ENCODE results near the gene PYGL.

The PYGL gene

DNA sequence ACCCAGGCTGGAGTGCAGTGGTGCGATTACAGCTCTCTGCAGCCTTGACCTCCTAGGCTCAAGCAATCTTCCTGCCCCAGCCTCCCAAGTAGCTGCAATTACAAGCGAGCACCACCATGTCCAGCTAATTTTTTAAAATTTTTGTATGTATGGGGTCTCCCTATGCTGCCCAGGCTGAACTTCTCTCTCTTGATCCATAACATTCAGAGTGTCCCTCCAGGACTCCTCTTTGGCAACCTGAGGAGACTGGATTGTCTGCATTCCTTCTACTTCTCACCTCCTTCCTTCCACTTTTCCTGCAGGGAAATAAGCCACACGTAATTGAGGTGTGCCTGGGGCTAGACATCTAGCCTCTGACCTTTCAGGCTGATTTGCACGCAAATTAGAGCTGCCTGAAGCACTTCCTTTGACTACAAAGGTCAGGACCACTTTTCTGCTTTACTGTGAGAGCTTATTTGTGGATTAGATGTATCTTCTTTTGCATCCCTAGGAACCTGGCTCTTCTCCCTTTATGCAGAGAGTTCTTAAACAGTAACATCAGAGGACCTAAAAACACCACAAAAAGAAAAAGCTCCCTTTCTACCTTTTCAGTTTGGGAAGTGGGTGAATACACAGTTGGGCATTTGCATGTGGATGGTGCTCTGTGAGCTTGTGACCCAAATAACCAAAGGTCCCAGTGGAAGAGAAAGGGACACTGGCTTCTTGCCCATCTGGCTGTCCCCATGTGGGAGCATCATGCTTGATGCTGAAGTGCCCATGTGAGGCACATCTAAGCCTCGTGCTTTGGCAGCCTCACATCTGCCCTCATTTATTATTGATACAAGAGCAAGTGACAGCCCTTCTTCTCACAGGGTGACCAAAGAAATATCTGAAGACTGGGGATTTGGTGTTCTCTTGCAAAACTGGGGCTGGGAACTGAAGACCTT lies 33.5 kb downstream of the PYGL start:
- ChIA-PET POLR2A (no interaction called here), CTCF (no interaction called here)
- Histone ChIP-seq H3K4me3 (ENCODE audit: low read depth, low read length) (no peak overlapping the region), H3K36me3 (ENCODE audit: control insufficient read depth in 2 of 2, insufficient read depth in 1 of 2, low read length in 2 of 2) (peaks cover 40 to 90% of the 10 kb centered on the region in 2 experiments), H3K4me1 (ENCODE audit: control insufficient read depth, insufficient read depth, low read length) (no peaks in the 10 kb centered on the region), H3K27ac (ENCODE audit: extremely low read depth, low read depth, low read length) (no peak overlapping the region), H3K9me3 (ENCODE audit: control insufficient read depth, insufficient read depth, low read depth, low read length) (no peaks in the 10 kb centered on the region)
- TF ChIP-seq ZNF140 (tag by site-specific recombination; IDR thresholded peaks at IDR 0.05) (no peak), YY1 (tag by site-specific recombination; IDR thresholded peaks at IDR 0.05) (no peak), ZNF521 (tag by site-specific recombination; IDR thresholded peaks at IDR 0.05) (no peak), HOXC10 (CRISPR knock-in tag; IDR thresholded peaks at IDR 0.05) (no peak), ZNF266 (tag by site-specific recombination; IDR thresholded peaks at IDR 0.05; ENCODE audit: low read depth) (no peak), GLIS2 (tag by site-specific recombination; IDR thresholded peaks at IDR 0.05) (no peak), ZNF114 (tag by site-specific recombination; IDR thresholded peaks at IDR 0.05) (no peak), ZNF560 (tag by site-specific recombination; IDR thresholded peaks at IDR 0.05; ENCODE audit: borderline replicate concordance) (no peak), ZNF623 (tag by site-specific recombination; IDR thresholded peaks at IDR 0.05) (no peak), ZBTB7A (tag by site-specific recombination; IDR thresholded peaks at IDR 0.05; ENCODE audit: low read depth) (no peak), HOXD13 (CRISPR knock-in tag; IDR thresholded peaks at IDR 0.05; ENCODE audit: borderline replicate concordance) (no peak), TRIM28 (IDR thresholded peaks at IDR 0.05; ENCODE audit: borderline replicate concordance, low read length) (no peak), ZNF37A (tag by site-specific recombination; IDR thresholded peaks at IDR 0.05) (no peak), ZNF132 (tag by site-specific recombination; IDR thresholded peaks at IDR 0.05; ENCODE audit: borderline replicate concordance) (no peak), ZNF561 (tag by site-specific recombination; IDR thresholded peaks at IDR 0.05; ENCODE audit: borderline replicate concordance) (no peak)
- TF ChIP-seq, protein P1, sequence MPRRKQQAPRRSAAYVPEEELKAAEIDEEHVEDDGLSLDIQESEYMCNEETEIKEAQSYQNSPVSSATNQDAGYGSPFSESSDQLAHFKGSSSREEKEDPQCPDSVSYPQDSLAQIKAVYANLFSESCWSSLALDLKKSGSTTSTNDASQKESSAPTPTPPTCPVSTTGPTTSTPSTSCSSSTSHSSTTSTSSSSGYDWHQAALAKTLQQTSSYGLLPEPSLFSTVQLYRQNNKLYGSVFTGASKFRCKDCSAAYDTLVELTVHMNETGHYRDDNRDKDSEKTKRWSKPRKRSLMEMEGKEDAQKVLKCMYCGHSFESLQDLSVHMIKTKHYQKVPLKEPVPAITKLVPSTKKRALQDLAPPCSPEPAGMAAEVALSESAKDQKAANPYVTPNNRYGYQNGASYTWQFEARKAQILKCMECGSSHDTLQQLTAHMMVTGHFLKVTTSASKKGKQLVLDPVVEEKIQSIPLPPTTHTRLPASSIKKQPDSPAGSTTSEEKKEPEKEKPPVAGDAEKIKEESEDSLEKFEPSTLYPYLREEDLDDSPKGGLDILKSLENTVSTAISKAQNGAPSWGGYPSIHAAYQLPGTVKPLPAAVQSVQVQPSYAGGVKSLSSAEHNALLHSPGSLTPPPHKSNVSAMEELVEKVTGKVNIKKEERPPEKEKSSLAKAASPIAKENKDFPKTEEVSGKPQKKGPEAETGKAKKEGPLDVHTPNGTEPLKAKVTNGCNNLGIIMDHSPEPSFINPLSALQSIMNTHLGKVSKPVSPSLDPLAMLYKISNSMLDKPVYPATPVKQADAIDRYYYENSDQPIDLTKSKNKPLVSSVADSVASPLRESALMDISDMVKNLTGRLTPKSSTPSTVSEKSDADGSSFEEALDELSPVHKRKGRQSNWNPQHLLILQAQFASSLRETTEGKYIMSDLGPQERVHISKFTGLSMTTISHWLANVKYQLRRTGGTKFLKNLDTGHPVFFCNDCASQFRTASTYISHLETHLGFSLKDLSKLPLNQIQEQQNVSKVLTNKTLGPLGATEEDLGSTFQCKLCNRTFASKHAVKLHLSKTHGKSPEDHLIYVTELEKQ (tag by site-specific recombination; IDR thresholded peaks at IDR 0.05; ENCODE audit: borderline replicate concordance): no peak
- TF ChIP-seq, protein P2, sequence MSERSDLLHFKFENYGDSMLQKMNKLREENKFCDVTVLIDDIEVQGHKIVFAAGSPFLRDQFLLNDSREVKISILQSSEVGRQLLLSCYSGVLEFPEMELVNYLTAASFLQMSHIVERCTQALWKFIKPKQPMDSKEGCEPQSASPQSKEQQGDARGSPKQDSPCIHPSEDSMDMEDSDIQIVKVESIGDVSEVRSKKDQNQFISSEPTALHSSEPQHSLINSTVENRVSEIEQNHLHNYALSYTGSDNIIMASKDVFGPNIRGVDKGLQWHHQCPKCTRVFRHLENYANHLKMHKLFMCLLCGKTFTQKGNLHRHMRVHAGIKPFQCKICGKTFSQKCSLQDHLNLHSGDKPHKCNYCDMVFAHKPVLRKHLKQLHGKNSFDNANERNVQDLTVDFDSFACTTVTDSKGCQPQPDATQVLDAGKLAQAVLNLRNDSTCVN (tag by site-specific recombination; optimal IDR thresholded peaks at IDR 0.05): no peak
- TF ChIP-seq, protein P3, sequence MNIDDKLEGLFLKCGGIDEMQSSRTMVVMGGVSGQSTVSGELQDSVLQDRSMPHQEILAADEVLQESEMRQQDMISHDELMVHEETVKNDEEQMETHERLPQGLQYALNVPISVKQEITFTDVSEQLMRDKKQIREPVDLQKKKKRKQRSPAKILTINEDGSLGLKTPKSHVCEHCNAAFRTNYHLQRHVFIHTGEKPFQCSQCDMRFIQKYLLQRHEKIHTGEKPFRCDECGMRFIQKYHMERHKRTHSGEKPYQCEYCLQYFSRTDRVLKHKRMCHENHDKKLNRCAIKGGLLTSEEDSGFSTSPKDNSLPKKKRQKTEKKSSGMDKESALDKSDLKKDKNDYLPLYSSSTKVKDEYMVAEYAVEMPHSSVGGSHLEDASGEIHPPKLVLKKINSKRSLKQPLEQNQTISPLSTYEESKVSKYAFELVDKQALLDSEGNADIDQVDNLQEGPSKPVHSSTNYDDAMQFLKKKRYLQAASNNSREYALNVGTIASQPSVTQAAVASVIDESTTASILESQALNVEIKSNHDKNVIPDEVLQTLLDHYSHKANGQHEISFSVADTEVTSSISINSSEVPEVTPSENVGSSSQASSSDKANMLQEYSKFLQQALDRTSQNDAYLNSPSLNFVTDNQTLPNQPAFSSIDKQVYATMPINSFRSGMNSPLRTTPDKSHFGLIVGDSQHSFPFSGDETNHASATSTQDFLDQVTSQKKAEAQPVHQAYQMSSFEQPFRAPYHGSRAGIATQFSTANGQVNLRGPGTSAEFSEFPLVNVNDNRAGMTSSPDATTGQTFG (tag by site-specific recombination; IDR thresholded peaks at IDR 0.05; ENCODE audit: borderline replicate concordance): no peak
